PC-3 (cell line): ENCODE measurements around the gene MYLK2. TPM values are rescaled to one million over a fixed set of nuclear protein-coding genes. Genes with fewer than 3 reads are reported as not detected.
A peak's percentile ranks its signal among the peaks of the same experiment; 100 is the strongest.

Experiments
- ATAC-seq: fragments of 200-7000 bp; cut with Tn5 transposase; 2 replicates; pipeline ENCODE4 v1.9.1; 2020; ENCODE audit warnings: mild to moderate bottlenecking, moderate library complexity
- BruUV-seq: library from RNA; stranded (reverse); fragments of 400-500 nt; replicated peaks from 2 replicates; lab custom pipeline; 2021; lab: Mats Ljungman, UMichigan
- CTCF ChIA-PET: fragments of 300-600 bp; sonication (Branson Sonifier 250); formaldehyde crosslinking; loops from one replicate; lab custom pipeline; 2022; ENCODE audit warnings: antibody characterized with exemption; lab: Charles Lee
- POLR2A ChIA-PET: fragments of 300-600 bp; sonication (Branson Sonifier 250); formaldehyde crosslinking; loops from one replicate; lab custom pipeline; 2022; ENCODE audit warnings: antibody characterized with exemption; ENCODE audit not compliant: unreplicated experiment; lab: Charles Lee
- DNase-seq: peaks from one replicate; pipeline ENCODE4 v3.0.0-alpha.2; 2015
- H2AFZ ChIP-seq: fragments of 300-600 bp; sonication (generic); 2 replicates; pipeline ENCODE4 v1.6.0; 2016; ENCODE audit warnings: antibody characterized with exemption, low read length
- H3F3A ChIP-seq: fragments of 300-600 bp; sonication (generic); one replicate; pipeline ENCODE4 v1.6.0; 2017; ENCODE audit warnings: antibody characterized with exemption, low read length, control low read depth, mild to moderate bottlenecking; ENCODE audit not compliant: unreplicated experiment
- H3K27ac ChIP-seq: fragments of 300-600 bp; sonication (generic); 2 replicates; pipeline ENCODE4 v1.5.1; 2016; ENCODE audit warnings: mild to moderate bottlenecking, low read length
- H3K27me3 ChIP-seq: fragments of 300-600 bp; sonication (generic); 2 replicates; pipeline ENCODE4 v1.6.1; 2016; ENCODE audit warnings: low read length, mixed read lengths
- H3K36me3 ChIP-seq: fragments of 300-600 bp; sonication (generic); 2 replicates; pipeline ENCODE4 v1.6.1; 2016; ENCODE audit warnings: low read depth, mixed run types, low read length, mixed read lengths
- H3K4me1 ChIP-seq: fragments of 300-600 bp; sonication (generic); 2 replicates; pipeline ENCODE4 v1.5.1; 2016; ENCODE audit warnings: low read length; ENCODE audit not compliant: insufficient read depth
- H3K4me2 ChIP-seq: fragments of 300-600 bp; sonication (generic); 2 replicates; pipeline ENCODE4 v1.6.0; 2016; ENCODE audit warnings: low read length
- H3K4me3 ChIP-seq: fragments of 300-600 bp; sonication (generic); 2 replicates; pipeline ENCODE4 v1.5.1; 2016; ENCODE audit warnings: mild to moderate bottlenecking, low read length, mixed read lengths
- H3K79me2 ChIP-seq: fragments of 300-600 bp; sonication (generic); 2 replicates; pipeline ENCODE4 v1.6.1; 2017; ENCODE audit warnings: low read length, mixed read lengths
- H3K9ac ChIP-seq: fragments of 300-600 bp; sonication (generic); 2 replicates; pipeline ENCODE4 v1.6.0; 2016; ENCODE audit warnings: mild to moderate bottlenecking, low read length
- H3K9me2 ChIP-seq: fragments of 300-600 bp; sonication (generic); replicated peaks from 2 replicates; pipeline ENCODE4 v1.6.1; 2016; ENCODE audit warnings: mixed run types, low read length, mixed read lengths
- H3K9me3 ChIP-seq: fragments of 300-600 bp; sonication (generic); 2 replicates; pipeline ENCODE4 v1.6.1; 2016; ENCODE audit warnings: low read length, mixed read lengths
- H4K20me1 ChIP-seq: fragments of 300-600 bp; sonication (generic); 2 replicates; pipeline ENCODE4 v1.6.1; 2016; ENCODE audit warnings: low read length, mixed read lengths
- EZH2 ChIP-seq: fragments of 300-600 bp; sonication (generic); IDR thresholded peaks from one replicate; pipeline ENCODE4 v1.6.1; 2017; ENCODE audit warnings: antibody characterized with exemption, mild to moderate bottlenecking, low read length; ENCODE audit not compliant: unreplicated experiment
- EZH2phosphoT487 ChIP-seq: fragments of 300-600 bp; sonication (generic); IDR thresholded peaks from 2 replicates; pipeline ENCODE4 v1.6.1; 2018; ENCODE audit warnings: mild to moderate bottlenecking, antibody characterized with exemption, low read length, borderline replicate concordance
- intact Hi-C: fragments of 100-400 bp; cut with micrococcal nuclease; formaldehyde crosslinking; loops from 2 replicates; pipeline ENCODE4 v1.9.0; 2023
- total RNA-seq: library from RNA; depleted of rRNA; stranded (reverse); fragments of >200 nt; gene quantifications from 2 replicates; pipeline ENCODE4 v1.2.3, GENCODE V29; 2014
- TF ChIP-seq, protein P1 (sequence below): fragments of 300-600 bp; sonication (generic); conservative IDR thresholded peaks from 2 replicates; pipeline ENCODE4 v1.5.1; 2017; ENCODE audit warnings: antibody characterized with exemption, low read depth, mild to moderate bottlenecking, low read length

MYLK2 gene
- total RNA-seq, 1 experiment from 2014 or later = 1.7 TPM

DNA sequence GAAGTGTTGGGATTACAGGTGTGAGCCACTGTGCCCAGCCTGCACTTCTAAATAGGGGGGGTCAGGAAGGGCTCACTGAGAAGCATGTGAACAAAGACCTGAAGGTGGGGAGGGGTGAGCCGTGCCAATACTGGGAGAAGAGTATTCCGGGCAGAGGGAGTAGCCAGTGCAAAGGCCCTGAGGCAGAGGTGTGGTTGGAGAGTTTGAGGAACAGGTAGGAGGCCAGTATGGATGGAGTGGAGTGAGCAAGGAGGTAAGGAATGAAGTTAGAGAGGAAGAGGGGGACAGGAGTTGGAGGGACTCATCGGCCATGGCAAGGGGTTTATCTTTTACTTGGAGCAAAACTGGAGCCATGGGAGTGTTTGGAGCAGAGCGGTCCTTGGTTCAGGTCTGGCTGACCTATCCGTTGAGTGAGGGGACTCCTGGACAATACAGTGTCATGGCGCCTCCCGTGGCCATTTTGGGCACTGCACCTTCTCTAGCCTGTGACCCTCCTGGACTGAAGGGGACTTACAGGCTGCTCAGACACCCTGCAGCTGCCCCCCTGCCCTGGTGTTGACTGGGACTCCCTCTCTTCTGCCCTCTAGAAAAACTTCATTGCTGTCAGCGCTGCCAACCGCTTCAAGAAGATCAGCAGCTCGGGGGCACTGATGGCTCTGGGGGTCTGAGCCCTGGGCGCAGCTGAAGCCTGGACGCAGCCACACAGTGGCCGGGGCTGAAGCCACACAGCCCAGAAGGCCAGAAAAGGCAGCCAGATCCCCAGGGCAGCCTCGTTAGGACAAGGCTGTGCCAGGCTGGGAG lies 14.2 kb downstream of the MYLK2 start:
- Histone ChIP-seq H3K4me2 (no peak overlapping the region), H3K4me1 (peaks cover 17% of the 10 kb centered on the region), H3K27ac (no peak overlapping the region), H3F3A (no peaks in the 10 kb centered on the region), H3K4me3 (no peak overlapping the region), H3K27me3 (no peaks in the 10 kb centered on the region), H2AFZ (no peak overlapping the region), H3K9ac (no peak overlapping the region), H4K20me1 (0 out of 2 replicates have a peak, but pooled peaks cover 3% of the 10 kb centered on the region), H3K79me2 (no peaks in the 10 kb centered on the region), H3K36me3 (no peaks in the 10 kb centered on the region), H3K9me3 (no peaks in the 10 kb centered on the region), H3K9me2 (no peaks in the 10 kb centered on the region)
- BruUV-seq = no TSS peak
- intact Hi-C loops = no loop called here
- DNase-seq = peak; percentile 70
- peak; percentile 12; the same call in 1 of the 2 replicates for ATAC-seq
- ChIA-PET POLR2A (no interaction called here), CTCF (no interaction called here)
- TF ChIP-seq EZH2phosphoT487 = no peak
- TF ChIP-seq, protein P1, sequence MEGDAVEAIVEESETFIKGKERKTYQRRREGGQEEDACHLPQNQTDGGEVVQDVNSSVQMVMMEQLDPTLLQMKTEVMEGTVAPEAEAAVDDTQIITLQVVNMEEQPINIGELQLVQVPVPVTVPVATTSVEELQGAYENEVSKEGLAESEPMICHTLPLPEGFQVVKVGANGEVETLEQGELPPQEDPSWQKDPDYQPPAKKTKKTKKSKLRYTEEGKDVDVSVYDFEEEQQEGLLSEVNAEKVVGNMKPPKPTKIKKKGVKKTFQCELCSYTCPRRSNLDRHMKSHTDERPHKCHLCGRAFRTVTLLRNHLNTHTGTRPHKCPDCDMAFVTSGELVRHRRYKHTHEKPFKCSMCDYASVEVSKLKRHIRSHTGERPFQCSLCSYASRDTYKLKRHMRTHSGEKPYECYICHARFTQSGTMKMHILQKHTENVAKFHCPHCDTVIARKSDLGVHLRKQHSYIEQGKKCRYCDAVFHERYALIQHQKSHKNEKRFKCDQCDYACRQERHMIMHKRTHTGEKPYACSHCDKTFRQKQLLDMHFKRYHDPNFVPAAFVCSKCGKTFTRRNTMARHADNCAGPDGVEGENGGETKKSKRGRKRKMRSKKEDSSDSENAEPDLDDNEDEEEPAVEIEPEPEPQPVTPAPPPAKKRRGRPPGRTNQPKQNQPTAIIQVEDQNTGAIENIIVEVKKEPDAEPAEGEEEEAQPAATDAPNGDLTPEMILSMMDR = peak; percentile 90
- no peak for TF ChIP-seq EZH2

DNA sequence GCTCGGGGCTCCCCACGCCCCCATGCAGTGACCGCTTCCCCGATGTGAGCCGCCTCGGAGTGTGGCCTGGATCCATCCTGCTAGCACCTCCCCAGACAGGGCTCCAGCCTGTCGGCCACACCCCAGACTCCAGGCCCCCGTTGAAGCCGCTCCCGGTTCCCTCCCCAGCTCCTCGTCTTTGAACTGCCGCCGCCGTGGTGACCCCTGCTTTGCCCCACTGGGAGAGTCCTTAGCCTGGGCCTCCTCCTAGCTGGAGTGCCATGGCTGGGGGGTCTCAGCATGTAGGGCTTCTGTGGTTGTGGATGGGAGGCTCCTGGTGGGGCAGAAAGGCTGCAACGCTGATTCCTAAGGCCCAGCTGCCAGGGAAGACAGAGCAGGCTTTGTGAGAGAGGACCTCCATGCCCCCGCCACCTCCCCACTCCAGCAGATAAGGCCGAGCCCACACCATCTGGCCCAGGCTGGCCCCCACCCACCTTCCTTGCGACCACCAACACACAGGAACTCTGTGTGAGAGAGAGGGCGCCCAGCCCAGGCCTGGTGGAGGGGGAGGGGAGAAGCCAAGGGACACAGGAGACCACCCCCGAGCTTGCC lies 14.9 kb downstream of the MYLK2 start:
- H3K9me2 ChIP-seq = no peaks in the 10 kb centered on the region
- H3K27ac ChIP-seq = no peak overlapping the region
- no peak overlapping the region for H3K4me2 ChIP-seq
- ChIA-PET CTCF (no interaction called here), POLR2A (no interaction called here)
- ATAC-seq (no peak), DNase-seq (no peak)
- BruUV-seq = no TSS peak
- TF ChIP-seq, protein P1 = no peak
- TF ChIP-seq EZH2phosphoT487 = no peak
- no peak for TF ChIP-seq EZH2
- H4K20me1 ChIP-seq = 0 out of 2 replicates have a peak, but pooled peaks cover 3% of the 10 kb centered on the region
- no peaks in the 10 kb centered on the region for H3K36me3 ChIP-seq
- H3K4me1 ChIP-seq = peaks cover 17% of the 10 kb centered on the region
- intact Hi-C loops = no loop called here
- H3K9me3 ChIP-seq = no peaks in the 10 kb centered on the region
- no peak overlapping the region for H3K9ac ChIP-seq
- H3F3A ChIP-seq = no peaks in the 10 kb centered on the region
- no peaks in the 10 kb centered on the region for H3K79me2 ChIP-seq
- no peak overlapping the region for H2AFZ ChIP-seq
- no peak overlapping the region for H3K4me3 ChIP-seq
- H3K27me3 ChIP-seq = no peaks in the 10 kb centered on the region
